PFSK-1 (cell line): ENCODE measurements around the gene CYP4V2.

Source experiments
- FOXP2 ChIP-seq: optimal IDR thresholded peaks from 2 replicates; pipeline ENCODE3; 2011; ENCODE audit warnings: borderline replicate concordance, control low read depth, inconsistent platforms; ENCODE audit not compliant: insufficient read depth; ENCODE audit errors: extremely low read length, extremely low read depth
- POLR2AphosphoS5 ChIP-seq: IDR thresholded peaks from 2 replicates; pipeline ENCODE4 v1.6.1; 2012; ENCODE audit warnings: low read depth, mild to moderate bottlenecking, control low read depth, low read length, moderate library complexity
- TAF1 ChIP-seq: IDR thresholded peaks from 2 replicates; pipeline ENCODE4 v1.6.1; 2012; ENCODE audit warnings: low read length, control low read depth, borderline replicate concordance; ENCODE audit not compliant: insufficient read depth

DNA sequence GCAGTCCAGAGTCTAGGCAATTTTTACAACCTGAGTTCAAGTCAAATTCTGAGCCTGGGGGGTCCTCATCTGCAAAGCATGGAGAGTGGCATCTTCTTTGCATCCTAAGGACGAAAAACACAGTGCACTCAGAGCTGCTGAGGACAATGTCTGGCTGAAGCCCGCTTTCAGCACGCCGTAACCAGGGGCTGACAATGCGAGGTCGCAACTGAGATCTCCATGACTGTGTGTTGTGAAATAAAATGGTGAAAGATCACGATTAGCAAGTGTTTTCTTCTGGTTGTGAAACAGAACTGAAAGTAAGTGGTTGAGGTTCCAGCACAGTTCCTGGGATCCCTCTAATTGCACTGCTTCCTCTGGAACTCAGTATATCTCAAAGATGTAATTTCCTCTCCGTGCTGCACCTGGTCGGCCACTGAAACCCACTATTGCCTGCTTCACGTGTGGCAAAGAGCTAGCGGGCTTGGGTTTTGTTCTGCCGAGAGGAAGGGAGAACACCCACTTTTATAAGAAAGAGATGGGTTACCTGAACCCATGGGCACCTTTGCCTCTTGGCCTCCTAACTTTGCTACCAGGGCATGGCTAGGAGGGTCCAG is 66.9 kb downstream of the CYP4V2 start:
- TF ChIP-seq FOXP2 (no peak), POLR2AphosphoS5 (no peak), TAF1 (no peak)
